ENCODE data around the gene SLC25A22.

DNA sequence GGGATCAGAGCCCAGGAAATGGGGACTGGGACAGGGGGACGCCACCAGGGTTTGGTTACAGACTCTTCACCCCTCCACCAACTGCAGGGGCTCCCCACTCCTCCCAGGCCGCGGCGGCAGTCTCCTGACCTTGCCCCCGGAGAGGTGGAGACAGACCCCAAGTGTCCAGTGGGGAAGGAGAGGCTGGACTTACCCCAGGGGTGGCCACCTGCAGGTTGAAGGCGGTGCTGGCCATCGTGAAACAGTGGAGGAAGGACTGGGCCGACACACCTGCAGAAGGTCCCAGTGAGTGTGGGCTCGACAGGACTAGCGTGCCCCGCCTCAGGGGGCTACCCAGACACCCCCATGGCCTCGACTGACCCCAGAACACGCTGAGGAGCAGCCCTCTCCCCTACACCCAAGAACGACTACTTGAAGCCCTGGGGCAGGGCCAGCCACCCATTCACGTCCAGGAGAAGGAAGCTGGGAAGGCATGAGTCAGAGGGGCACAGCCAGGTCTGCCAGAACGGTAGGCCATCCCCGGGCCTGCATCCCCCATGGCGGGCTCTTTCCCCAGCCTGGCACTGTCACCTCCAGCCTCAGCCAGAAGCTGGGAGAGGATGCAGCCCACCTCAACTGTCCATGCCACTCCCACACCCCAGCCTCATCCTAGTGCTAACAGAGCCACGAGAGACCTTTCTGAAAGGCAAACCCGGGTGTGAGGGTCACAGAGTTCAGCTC is 23.0 kb downstream of the SLC25A22 start:
- TF ChIP-seq, protein P1, sequence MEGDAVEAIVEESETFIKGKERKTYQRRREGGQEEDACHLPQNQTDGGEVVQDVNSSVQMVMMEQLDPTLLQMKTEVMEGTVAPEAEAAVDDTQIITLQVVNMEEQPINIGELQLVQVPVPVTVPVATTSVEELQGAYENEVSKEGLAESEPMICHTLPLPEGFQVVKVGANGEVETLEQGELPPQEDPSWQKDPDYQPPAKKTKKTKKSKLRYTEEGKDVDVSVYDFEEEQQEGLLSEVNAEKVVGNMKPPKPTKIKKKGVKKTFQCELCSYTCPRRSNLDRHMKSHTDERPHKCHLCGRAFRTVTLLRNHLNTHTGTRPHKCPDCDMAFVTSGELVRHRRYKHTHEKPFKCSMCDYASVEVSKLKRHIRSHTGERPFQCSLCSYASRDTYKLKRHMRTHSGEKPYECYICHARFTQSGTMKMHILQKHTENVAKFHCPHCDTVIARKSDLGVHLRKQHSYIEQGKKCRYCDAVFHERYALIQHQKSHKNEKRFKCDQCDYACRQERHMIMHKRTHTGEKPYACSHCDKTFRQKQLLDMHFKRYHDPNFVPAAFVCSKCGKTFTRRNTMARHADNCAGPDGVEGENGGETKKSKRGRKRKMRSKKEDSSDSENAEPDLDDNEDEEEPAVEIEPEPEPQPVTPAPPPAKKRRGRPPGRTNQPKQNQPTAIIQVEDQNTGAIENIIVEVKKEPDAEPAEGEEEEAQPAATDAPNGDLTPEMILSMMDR (IDR thresholded peaks at IDR 0.05): no peak
- no peak for TF ChIP-seq POLR2A (IDR thresholded peaks at IDR 0.05)

Data from body of pancreas (tissue), 4 donors.